HCT116 (cell line): ENCODE results near the gene FOS. TPM values are rescaled to one million over a fixed set of nuclear protein-coding genes. Genes with fewer than 3 reads are reported as not detected.

Experiments
- ATAC-seq: fragments of 200-7000 bp; cut with Tn5 transposase; 2 replicates; pipeline ENCODE4 v1.9.1; 2020; ENCODE audit warnings: mild to moderate bottlenecking, moderate library complexity
- Bru-seq: library from RNA; stranded (reverse); fragments of 400-500 nt; gene quantifications from one replicate; lab custom pipeline; 2021; lab: Mats Ljungman, UMichigan
- BruChase-seq, 2 experiments: library from RNA; stranded (reverse); fragments of 400-500 nt; gene quantifications; one replicate each; lab custom pipeline; 2021; lab: Mats Ljungman, UMichigan
- BruUV-seq: library from RNA; stranded (reverse); fragments of 400-500 nt; replicated peaks from 2 replicates; lab custom pipeline; 2021; lab: Mats Ljungman, UMichigan
- CTCF ChIA-PET: fragments of 300-600 bp; sonication (Branson Sonifier 250); formaldehyde crosslinking; loops from one replicate; lab custom pipeline; 2021; ENCODE audit warnings: antibody characterized with exemption; lab: Charles Lee
- POLR2A ChIA-PET: fragments of 300-600, 350-600 bp; sonication (Branson Sonifier 250); formaldehyde crosslinking; loops from one replicate; lab custom pipeline; 2021; ENCODE audit warnings: antibody characterized with exemption; lab: Charles Lee
- RAD21 ChIA-PET, 2 experiments: fragments of 300-600 bp; sonication (Branson Sonifier 250); formaldehyde crosslinking; loops; one replicate each; lab custom pipeline; 2023; ENCODE audit warnings: low total read pairs in 2 of 2; ENCODE audit not compliant: uncharacterized antibody in 2 of 2, unreplicated experiment in 2 of 2, low non-redundant PET in 1 of 2; lab: Charles Lee
- DNase-seq: peaks from one replicate; pipeline ENCODE4 v3.0.0-alpha.2; 2010; ENCODE audit warnings: low read depth, low spot score
- H2AFZ ChIP-seq: fragments of 200-600 bp; shearing (Covaris generic), sonication (generic); 2 replicates; pipeline ENCODE4 v1.6.1; 2017; ENCODE audit warnings: low read depth, mixed run types, mixed read lengths, antibody characterized with exemption, low read length; ENCODE audit not compliant: poor library complexity, severe bottlenecking
- H3K27ac ChIP-seq: 2 replicates; pipeline ENCODE4 v1.5.1; 2012; ENCODE audit warnings: low read depth, low read length
- H3K27me3 ChIP-seq: fragments of 200-600 bp; sonication (generic); 2 replicates; pipeline ENCODE4 v1.6.1; 2016; ENCODE audit warnings: mixed run types, low read length, mixed read lengths; ENCODE audit not compliant: insufficient read depth
- H3K36me3 ChIP-seq, 2 experiments: fragments of 200-500 bp in 1 of 2; fragments of 200-600 bp in 1 of 2; sonication (Bioruptor generic) in 1 of 2; sonication (generic) in 1 of 2; 2 replicates each; pipeline versions ENCODE4 v1.5.1 to v1.6.1; 2014 to 2016; ENCODE audit warnings: low read length in 2 of 2, inconsistent platforms in 1 of 2, mixed read lengths in 1 of 2, mixed run types in 1 of 2; ENCODE audit not compliant: insufficient read depth in 2 of 2, control insufficient read depth in 1 of 2
- H3K4me1 ChIP-seq, 2 experiments: fragments of 200-600 bp in 1 of 2; sonication (generic) in 1 of 2; 2 replicates each; pipeline versions ENCODE4 v1.5.1 to v1.6.1; 2012 to 2017; ENCODE audit warnings: low read length in 2 of 2, inconsistent platforms in 1 of 2, mild to moderate bottlenecking in 1 of 2, mixed read lengths in 1 of 2, mixed run types in 1 of 2, moderate library complexity in 1 of 2; ENCODE audit not compliant: insufficient read depth in 2 of 2, control insufficient read depth in 1 of 2
- H3K4me2 ChIP-seq: fragments of 200-600 bp; sonication (generic); 2 replicates; pipeline ENCODE4 v1.6.1; 2017; ENCODE audit warnings: mixed run types, low read length, mixed read lengths
- H3K4me3 ChIP-seq, 2 experiments: fragments of 200-600 bp in 1 of 2; sonication (generic) in 1 of 2; replicated peaks in 1 of 2; 2 replicates each; pipeline ENCODE4 v1.5.1; 2011 to 2016; ENCODE audit warnings: low read length in 2 of 2, control low read depth in 1 of 2, low read depth in 1 of 2, mild to moderate bottlenecking in 1 of 2, mixed read lengths in 1 of 2, mixed run types in 1 of 2
- H3K79me2 ChIP-seq: fragments of 200-600 bp; sonication (generic); 2 replicates; pipeline ENCODE4 v1.6.1; 2017; ENCODE audit warnings: mild to moderate bottlenecking, mixed run types, low read length, moderate library complexity, mixed read lengths; ENCODE audit not compliant: insufficient read depth
- H3K9ac ChIP-seq: fragments of 200-600 bp; sonication (generic); 2 replicates; pipeline ENCODE4 v1.6.1; 2016; ENCODE audit warnings: low read length, mixed read lengths
- H3K9me2 ChIP-seq: fragments of 200-600 bp; sonication (generic), shearing (Covaris generic); 2 replicates; pipeline ENCODE4 v1.6.1; 2017; ENCODE audit warnings: mixed run types, mild to moderate bottlenecking, moderate library complexity; ENCODE audit not compliant: insufficient read depth
- H3K9me3 ChIP-seq, 2 experiments: fragments of 200-500 bp in 1 of 2; fragments of 200-600 bp in 1 of 2; sonication (Bioruptor generic) in 1 of 2; sonication (generic) in 1 of 2; 2 replicates each; pipeline ENCODE4 v1.6.1; 2014 to 2017; ENCODE audit warnings: low read length in 2 of 2, mixed read lengths in 2 of 2, inconsistent platforms in 1 of 2, low read depth in 1 of 2, mild to moderate bottlenecking in 1 of 2, mixed run types in 1 of 2, moderate library complexity in 1 of 2; ENCODE audit not compliant: control insufficient read depth in 1 of 2, insufficient read depth in 1 of 2
- H4K20me1 ChIP-seq: fragments of 200-600 bp; sonication (generic), shearing (Covaris generic); 2 replicates; pipeline ENCODE4 v1.6.1; 2017; ENCODE audit warnings: mixed run types, mild to moderate bottlenecking, moderate library complexity; ENCODE audit not compliant: insufficient read depth
- CTCF ChIP-seq, 3 experiments: fragments of 200-600 bp in 1 of 3; sonication (generic) in 1 of 3; IDR thresholded peaks in 2 of 3; conservative IDR thresholded peaks in 1 of 3; 2 replicates each; pipeline ENCODE4 v1.5.1; 2012 to 2017; ENCODE audit warnings: low read depth in 2 of 3, low read length in 2 of 3, antibody characterized with exemption in 1 of 3, borderline replicate concordance in 1 of 3, control low read depth in 1 of 3, mild to moderate bottlenecking in 1 of 3, mixed read lengths in 1 of 3, mixed run types in 1 of 3, moderate library complexity in 1 of 3; ENCODE audit not compliant: insufficient read depth in 1 of 3
- POLR2A ChIP-seq: IDR thresholded peaks from 2 replicates; pipeline ENCODE4 v1.7.0; 2011; ENCODE audit warnings: borderline replicate concordance; ENCODE audit not compliant: insufficient read depth, insufficient read length; ENCODE audit errors: extremely low read depth
- POLR2AphosphoS5 ChIP-seq: IDR thresholded peaks from 2 replicates; pipeline ENCODE4 v1.6.1; 2011; ENCODE audit warnings: mild to moderate bottlenecking, low read depth, low read length, moderate library complexity
- SP1 ChIP-seq: IDR thresholded peaks from 2 replicates; pipeline ENCODE4 v1.6.1; 2012; ENCODE audit warnings: low read depth
- TCF7L2 ChIP-seq: IDR thresholded peaks from 2 replicates; pipeline ENCODE4 v1.7.0; 2011; ENCODE audit warnings: borderline replicate concordance, inconsistent platforms; ENCODE audit not compliant: insufficient read depth, insufficient read length; ENCODE audit errors: extremely low read depth
- YY1 ChIP-seq: IDR thresholded peaks from 2 replicates; pipeline ENCODE4 v1.6.1; 2011; ENCODE audit warnings: low read length, low read depth, moderate library complexity, mild to moderate bottlenecking; ENCODE audit not compliant: insufficient replicate concordance; ENCODE audit errors: extremely low read depth
- ZBTB33 ChIP-seq: IDR thresholded peaks from 2 replicates; pipeline ENCODE4 v1.6.1; 2011; ENCODE audit warnings: mild to moderate bottlenecking, low read length, moderate library complexity; ENCODE audit not compliant: insufficient replicate concordance; ENCODE audit errors: extremely low read depth
- intact Hi-C: fragments of 100-400 bp; cut with micrococcal nuclease; formaldehyde crosslinking; loops from 2 replicates; pipeline ENCODE4 v1.10.0; 2022
- long read RNA-seq: library from polyadenylated mRNA; unstranded; transcript quantifications from one replicate; pipeline ENCODE4 v2.0.0, GENCODE V29; 2021; ENCODE audit not compliant: unreplicated experiment
- polyA plus RNA-seq: library from polyadenylated mRNA; unstranded; fragments of >200 nt; gene quantifications from 2 replicates; pipeline ENCODE4 v1.2.1, GENCODE V29; 2012; ENCODE audit warnings: missing spikeins
- total RNA-seq: library from RNA; stranded (reverse); gene quantifications from one replicate; pipeline ENCODE4 v1.2.1, GENCODE V29; 2021; ENCODE audit not compliant: unreplicated experiment

FOS gene
- 50.4 TPM for total RNA-seq
- polyA plus RNA-seq, result 539 and 952 TPM in 2 replicates
- percentile 92 among the genes with signal in this experiment for Bru-seq, nascent RNA
- percentile 80 among the genes with signal in this experiment for BruChase-seq, experiment 1, labeled RNA remaining after a 6-hour chase
- BruChase-seq, experiment 2, labeled RNA remaining after a 2-hour chase, result percentile 68 among the genes with signal in this experiment
- long read RNA-seq, transcript FOS-201 (4 exons, 2,158 nt), result major isoform, 30 of 41 reads
- long read RNA-seq, partial matches to known transcripts, result 0 of 41 reads
- long read RNA-seq, other reads (novel, unspliced or antisense), result 8 of 41 reads

- Histone ChIP-seq H3K27me3 (no peaks in the 10 kb centered on the region), H3K79me2 (peaks cover 20% of the 10 kb centered on the region), H2AFZ (peak within 1 kb of the TSS; percentile 90), H4K20me1 (no peaks in the 10 kb centered on the region), H3K9ac (peak within 1 kb of the TSS; percentile 98), H3K4me3 (peak within 1 kb of the TSS; percentile 95 to 97), H3K9me3 (no peaks in the 10 kb centered on the region), H3K4me1 (peaks cover 10 to 39% of the 10 kb centered on the region in 2 experiments), H3K36me3 (peaks cover 16 to 22% of the 10 kb centered on the region in 2 experiments), H3K4me2 (peak within 1 kb of the TSS; percentile 100), H3K9me2 (no peaks in the 10 kb centered on the region), H3K27ac (peak within 1 kb of the TSS; percentile 70)
- ATAC-seq, result peak; percentile 83
- CTCF ChIA-PET, result no interaction called here
- DNase-seq, result peak; percentile 92
- POLR2A ChIA-PET, result interaction anchor here (0.9 to 1.5 kb wide), 7 partner anchors 9 to 118 kb away, joined by 3 to 10 read pairs (median 6); no protein-coding TSS in a partner anchor
- TF ChIP-seq SP1 (no peak), POLR2A (peak; percentile 98), YY1 (peak; percentile 42), TCF7L2 (peak; percentile 60), CTCF (IDR thresholded peaks at IDR 0.05 in 2 of 3, conservative IDR thresholded peaks at IDR 0.05 in 1 of 3; ENCODE audit: borderline replicate concordance in 1 of 3, insufficient read depth in 1 of 3, low read depth in 2 of 3, low read length in 2 of 3) (no peak), ZBTB33 (peak; percentile 12), POLR2AphosphoS5 (peak; percentile 100)
- intact Hi-C loops, result loop anchor here (1.0 to 2.0 kb wide), 3 partner anchors 16 to 101 kb away; no protein-coding TSS in a partner anchor
- RAD21 ChIA-PET, result no interaction called here
- BruUV-seq, result no TSS peak
Measured at GRCh38 chr14:75278422-75279152, at the start of gene FOS. TSS of gene FOS (plus strand) at chr14:75278828. CDS start at chr14:75278983, 155 bp downstream.
